Heart left ventricle (tissue), 16 donors: Measurements from ENCODE around the gene TIPARP. TPM values are rescaled to one million over a fixed set of nuclear protein-coding genes. Genes with fewer than 3 reads are reported as not detected.

Experiments used
- ATAC-seq, 4 donors: fragments of 200-7000 bp; cut with Tn5 transposase; one replicate each; pipeline ENCODE4 v1.9.1; 2020 to 2022; ENCODE audit warnings: moderate library complexity in 4 of 4, mild to moderate bottlenecking in 3 of 4, moderate number of reproducible peaks in 1 of 4
- DNase-seq, 5 donors: peaks; one replicate each; pipeline ENCODE4 v3.0.0-alpha.2; 2020
- H3K27ac ChIP-seq, 12 donors: fragments of 200-600 bp; sonication (generic) in 4 of 12; one replicate each; pipeline versions ENCODE4 v1.5.0 to v1.8.0; 2016 to 2022; ENCODE audit warnings: mild to moderate bottlenecking in 2 of 12
- H3K27me3 ChIP-seq, 9 donors: fragments of 200-600 bp; sonication (generic) in 2 of 9; one replicate each; pipeline versions ENCODE4 v1.5.1 to v1.8.0; 2016 to 2022; ENCODE audit warnings: mild to moderate bottlenecking in 3 of 9
- H3K36me3 ChIP-seq, 9 donors: fragments of 200-600 bp; sonication (generic) in 2 of 9; one replicate each; pipeline versions ENCODE4 v1.5.0 to v1.8.0; 2018 to 2022; ENCODE audit warnings: mild to moderate bottlenecking in 2 of 9
- H3K4me1 ChIP-seq, 12 donors: fragments of 200-600 bp; sonication (generic) in 4 of 12; one replicate each; pipeline versions ENCODE4 v1.5.0 to v1.8.0; 2016 to 2022; ENCODE audit warnings: mild to moderate bottlenecking in 3 of 12
- H3K4me3 ChIP-seq, 12 donors: fragments of 200-600 bp; sonication (generic) in 4 of 12; one replicate each; pipeline versions ENCODE4 v1.5.0 to v1.8.0; 2017 to 2022; ENCODE audit warnings: mild to moderate bottlenecking in 9 of 12, moderate library complexity in 4 of 12
- H3K9me3 ChIP-seq, 12 donors: fragments of 200-600 bp; sonication (generic) in 4 of 12; one replicate each; pipeline versions ENCODE4 v1.5.0 to v1.8.0; 2016 to 2022; ENCODE audit warnings: mild to moderate bottlenecking in 1 of 12
- POLR2A ChIP-seq, 2 donors: fragments of 450-650 bp; IDR thresholded peaks; one replicate each; pipeline ENCODE4 v1.6.1; 2017; ENCODE audit warnings: antibody characterized with exemption in 2 of 2, mild to moderate bottlenecking in 2 of 2, moderate library complexity in 2 of 2
- WGBS, 4 donors: extraction: QIAGEN DNeasy Blood & Tissue Kit in 2 of 4; methylation state at CpG; one replicate each; pipeline versions ENCODE4 v1.1.5 to v1.1.7; 2013 to 2018; 5-methylcytosine and 5-hydroxymethylcytosine counted together
- intact Hi-C, 10 donors: fragments of 100-400 bp; cut with DNase I; formaldehyde crosslinking; loops; one replicate each; pipeline versions ENCODE4 v1.11.1 to v1.14.2; 2022
- polyA plus RNA-seq, 2 donors: library from polyadenylated mRNA; stranded (reverse); fragments of 200-250 nt; gene quantifications; one replicate each; pipeline ENCODE4 v1.2.3, GENCODE V29; 2013
- total RNA-seq, 9 donors: library from RNA; depleted of rRNA in 2 of 9; stranded (reverse); fragments of >200 nt in 2 of 9; fragmentation: NEBNext Ultra II Directional in 3 of 9; extraction: Animal tissue kit (Norgen Biotek cat#: 25700) in 3 of 9; gene quantifications; one replicate each; pipeline versions ENCODE4 v1.1.0 to v1.2.4, GENCODE V29; 2016 to 2023
- TF ChIP-seq, protein P1 (sequence below), 12 donors: fragments of 200-600 bp; sonication (generic) in 4 of 12; IDR thresholded peaks; one replicate each; pipeline versions ENCODE4 v1.5.0 to v1.8.0; 2018 to 2022; ENCODE audit warnings: antibody characterized with exemption in 12 of 12, mild to moderate bottlenecking in 5 of 12
- donor health status: ischemic (EF 13 %, LVEDD 7.1; RV severe dilation, severe dysfunction).
- donor health status: healthy with polysubstance abuse.
- donor health status: DM: no; HTN: yes; CAD: no.
- donor health status: DM: no; HTN: no; CAD: no.
- donor health status: ischemic (EF 25% LVEDD 6.9; RV normal size, moderate dysfunction).
- donor health status: ischemic (EF 25% LVEDD 5.7; RV mildly dilated, moderate dysfunction).
- donor health status: healthy.
- donor health status: DM: yes; HTN: yes; CAD: no.
- donor health status: ischemic (EF 35%, LVEDD 5.7; RV mildly dilated, moderate dysfunction).
- donor health status: nonischemic (EF 11% LVEDD 7.7; RV severe dilation, severe dysfunction).
- donor health status: DM: yes; HTN: yes; CAD: no.
- donor health status: PGD.
- donor health status: ischemic (EF 29% LVEDD 5.4; RV normal size, mild dysfunction).
- donor health status: nonischemic (EF 23%, LVEDD 6.1; RV moderate dilation, normal function).

The TIPARP gene
- total and polyA plus RNA-seq, 11 donors, result 12.8 to 46.8 (median 33.8) TPM

DNA sequence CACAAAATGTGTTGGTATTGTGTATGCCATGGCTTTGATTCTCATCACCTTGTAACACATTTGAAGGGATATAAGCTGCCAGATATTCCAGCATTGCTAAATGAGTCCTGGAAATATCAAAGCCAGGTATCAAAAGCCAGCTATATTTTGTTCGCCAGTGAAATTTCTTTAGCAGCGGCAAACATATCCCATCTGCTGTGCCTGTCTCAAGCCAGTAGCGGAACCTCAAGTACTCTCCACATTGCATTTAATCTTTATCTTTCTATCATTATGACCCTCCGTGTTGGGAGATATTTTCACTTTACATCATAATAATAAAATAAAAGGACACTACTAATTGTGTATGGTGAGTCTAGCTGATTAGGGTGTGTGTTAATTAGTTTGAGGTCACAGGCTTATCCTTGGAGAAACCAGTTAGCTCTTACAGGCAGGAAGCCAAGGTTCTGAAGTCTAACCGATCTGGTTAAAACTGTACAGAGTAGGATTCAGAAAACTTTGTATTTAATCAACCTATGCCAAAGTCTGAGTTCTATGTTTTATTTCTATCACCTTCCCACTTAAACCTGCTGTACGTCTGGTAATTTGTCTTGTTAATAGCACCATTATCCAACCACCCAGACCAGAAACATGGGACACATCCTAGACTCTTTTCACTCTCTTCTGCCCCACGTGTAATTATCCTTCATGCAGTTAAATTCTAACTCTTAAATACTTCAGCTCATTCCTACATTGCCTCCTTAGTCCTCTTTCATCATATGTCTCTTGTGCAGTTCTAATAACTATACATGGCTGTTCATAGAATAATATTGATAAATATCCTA, 14.5 kb downstream of the TIPARP start:
- whole genome bisulfite sequencing, 4 donors, result 58 to 72% (median 63%) methylated on average over 7 of the region's 7 CpGs

DNA sequence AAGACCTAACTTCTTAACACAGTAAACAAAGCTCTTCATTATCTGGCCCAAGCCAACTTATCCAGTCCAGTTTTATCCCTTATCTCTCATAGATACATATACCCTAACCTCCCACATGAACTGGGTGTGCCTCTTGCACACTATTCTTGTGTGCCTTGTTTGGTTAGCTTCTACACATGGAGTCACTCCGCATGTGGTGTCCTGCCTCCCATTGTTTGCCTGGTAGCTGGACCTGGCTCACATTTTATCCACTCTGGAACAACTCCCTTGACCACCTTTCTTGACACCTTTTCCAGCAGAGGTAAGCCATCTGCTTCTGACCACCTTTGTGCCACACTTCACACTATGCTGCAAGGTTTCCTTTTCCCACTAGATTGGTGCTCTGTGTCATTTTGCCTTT, 15.2 kb downstream of the TIPARP start:
- Histone ChIP-seq H3K9me3 (no peaks in the 10 kb centered on the region), H3K36me3 (peaks cover 0 to 12% (median 8%) of the 10 kb centered on the region in 9 donors), H3K4me3 (no peak overlapping the region), H3K27ac (peak overlapping the region in 1 of 12 donors; percentile 29), H3K27me3 (no peaks in the 10 kb centered on the region), H3K4me1 (peaks cover 0 to 89% (median 65%) of the 10 kb centered on the region in 12 donors)
- TF ChIP-seq, protein P1, sequence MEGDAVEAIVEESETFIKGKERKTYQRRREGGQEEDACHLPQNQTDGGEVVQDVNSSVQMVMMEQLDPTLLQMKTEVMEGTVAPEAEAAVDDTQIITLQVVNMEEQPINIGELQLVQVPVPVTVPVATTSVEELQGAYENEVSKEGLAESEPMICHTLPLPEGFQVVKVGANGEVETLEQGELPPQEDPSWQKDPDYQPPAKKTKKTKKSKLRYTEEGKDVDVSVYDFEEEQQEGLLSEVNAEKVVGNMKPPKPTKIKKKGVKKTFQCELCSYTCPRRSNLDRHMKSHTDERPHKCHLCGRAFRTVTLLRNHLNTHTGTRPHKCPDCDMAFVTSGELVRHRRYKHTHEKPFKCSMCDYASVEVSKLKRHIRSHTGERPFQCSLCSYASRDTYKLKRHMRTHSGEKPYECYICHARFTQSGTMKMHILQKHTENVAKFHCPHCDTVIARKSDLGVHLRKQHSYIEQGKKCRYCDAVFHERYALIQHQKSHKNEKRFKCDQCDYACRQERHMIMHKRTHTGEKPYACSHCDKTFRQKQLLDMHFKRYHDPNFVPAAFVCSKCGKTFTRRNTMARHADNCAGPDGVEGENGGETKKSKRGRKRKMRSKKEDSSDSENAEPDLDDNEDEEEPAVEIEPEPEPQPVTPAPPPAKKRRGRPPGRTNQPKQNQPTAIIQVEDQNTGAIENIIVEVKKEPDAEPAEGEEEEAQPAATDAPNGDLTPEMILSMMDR (IDR thresholded peaks at IDR 0.05), result no peak
- no peak for TF ChIP-seq POLR2A (IDR thresholded peaks at IDR 0.05)
- intact Hi-C loops, result loop anchor here in 1 of 10 donors (10.0 kb wide), 1 partner anchor 115 kb away; no protein-coding TSS in a partner anchor
- WGBS, 4 donors, result 0 to 46% (median 3%) methylated on average over 1 of the region's 1 CpG
- DNase-seq (no peak), ATAC-seq (peak in 1 of 4 donors; percentile 44)

More for the DNA sequence above, 14.5 kb downstream of the TIPARP start:
- ATAC-seq (peak in 1 of 4 donors; percentile 15), DNase-seq (no peak)
- Histone ChIP-seq H3K4me1 (peaks cover 0 to 96% (median 71%) of the 10 kb centered on the region in 12 donors), H3K27me3 (no peaks in the 10 kb centered on the region), H3K36me3 (peaks cover 0 to 5% (median under 1%) of the 10 kb centered on the region in 9 donors), H3K4me3 (no peak overlapping the region), H3K27ac (no peak overlapping the region), H3K9me3 (no peaks in the 10 kb centered on the region)
- TF ChIP-seq, protein P1 (IDR thresholded peaks at IDR 0.05), result no peak
- no peak for TF ChIP-seq POLR2A (IDR thresholded peaks at IDR 0.05)
- intact Hi-C loops, result no loop called here

DNA sequence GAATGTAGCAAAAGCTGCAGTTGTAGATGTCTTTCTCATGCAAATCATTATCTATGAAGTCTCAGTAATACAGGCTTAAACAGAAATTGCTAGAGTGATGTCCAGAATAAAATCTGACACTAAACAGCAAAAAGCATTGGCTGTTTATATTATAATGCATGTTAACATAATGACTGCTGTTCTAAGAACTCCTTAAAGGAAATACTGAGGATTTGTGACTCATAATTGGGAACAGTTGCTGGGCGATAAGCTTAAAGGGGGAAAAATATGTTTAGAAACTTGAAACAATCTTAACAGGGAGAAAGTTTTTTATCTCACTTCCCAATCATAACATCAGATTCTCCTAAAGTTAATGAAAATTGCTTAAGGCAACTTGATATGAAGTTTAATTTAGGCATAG, 17.5 kb downstream of the TIPARP start:
- no peak for DNase-seq
- 32 to 64% (median 40%) methylated on average over 1 of the region's 1 CpG for WGBS, 4 donors
- ATAC-seq, result no peak
- Histone ChIP-seq H3K27ac (peak overlapping the region in 3 of 12 donors; percentile 4 to 56 (median 4)), H3K9me3 (no peaks in the 10 kb centered on the region), H3K4me1 (peaks cover 0 to 71% (median 44%) of the 10 kb centered on the region in 12 donors), H3K36me3 (peaks cover 0 to 35% (median 31%) of the 10 kb centered on the region in 9 donors), H3K4me3 (peak overlapping the region in 3 of 12 donors; percentile 12 to 18 (median 14)), H3K27me3 (no peaks in the 10 kb centered on the region)
- TF ChIP-seq, protein P1 (IDR thresholded peaks at IDR 0.05), result no peak
- TF ChIP-seq POLR2A (IDR thresholded peaks at IDR 0.05), result no peak
- intact Hi-C loops, result loop anchor here in 1 of 10 donors (10.0 kb wide), 1 partner anchor 113 kb away; no protein-coding TSS in a partner anchor

DNA sequence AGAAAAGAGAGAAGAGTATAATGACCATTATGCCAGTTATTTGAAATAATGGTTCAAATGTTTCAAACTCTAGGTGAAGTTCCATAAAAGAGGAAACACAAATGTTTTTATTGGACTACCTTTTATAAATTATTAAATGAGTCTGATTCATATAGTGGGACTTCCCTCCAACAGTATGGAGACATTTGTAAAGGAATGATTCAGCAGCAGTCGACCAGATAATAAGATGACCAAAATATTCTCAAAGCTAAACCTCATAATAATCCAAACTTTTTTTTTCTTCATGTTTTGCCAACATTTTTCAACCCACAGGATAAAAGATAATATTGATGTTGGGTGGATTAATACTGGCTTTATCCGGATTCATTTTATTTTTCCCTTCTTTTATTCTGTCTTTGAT, 18.8 kb downstream of the TIPARP start:
- H3K36me3 ChIP-seq, result peaks cover 0 to 46% (median 42%) of the 10 kb centered on the region in 9 donors
- TF ChIP-seq POLR2A (IDR thresholded peaks at IDR 0.05), result no peak
- TF ChIP-seq, protein P1 (IDR thresholded peaks at IDR 0.05), result no peak
- intact Hi-C loops, result loop anchor here in 1 of 10 donors (10.0 kb wide), 1 partner anchor 112 kb away; no protein-coding TSS in a partner anchor
- 66 to 74% (median 67%) methylated on average over 2 of the region's 2 CpGs for WGBS, 4 donors
- H3K9me3 ChIP-seq, result no peaks in the 10 kb centered on the region
- DNase-seq (no peak), ATAC-seq (no peak)
- H3K27me3 ChIP-seq, result no peaks in the 10 kb centered on the region
- H3K4me3 ChIP-seq, result no peak overlapping the region
- H3K4me1 ChIP-seq, result peaks cover 0 to 63% (median 38%) of the 10 kb centered on the region in 12 donors
- H3K27ac ChIP-seq, result peak overlapping the region in 1 of 12 donors; percentile 40
